Cardiac fibroblast (primary cell): ENCODE measurements around the gene PSMC5.

Source experiments
- DNase-seq, 2 donors: peaks; one replicate each; pipeline versions ENCODE4 v3.0.0 to v3.0.0-alpha.2; 2010; ENCODE audit warnings: low read depth in 2 of 2
- H3K4me3 ChIP-seq, 2 donors: replicated peaks in 1 of 2; 1 replicate in 1 of 2; 2 replicates in 1 of 2; pipeline ENCODE4 v1.5.1; 2011; ENCODE audit warnings: low read depth in 2 of 2, low read length in 2 of 2, mild to moderate bottlenecking in 2 of 2, moderate library complexity in 1 of 2
- TF ChIP-seq, protein P1 (sequence below): IDR thresholded peaks from one replicate; pipeline ENCODE4 v1.5.1; 2011; ENCODE audit warnings: low read depth, mild to moderate bottlenecking, low read length, inconsistent platforms

PSMC5 gene

DNA sequence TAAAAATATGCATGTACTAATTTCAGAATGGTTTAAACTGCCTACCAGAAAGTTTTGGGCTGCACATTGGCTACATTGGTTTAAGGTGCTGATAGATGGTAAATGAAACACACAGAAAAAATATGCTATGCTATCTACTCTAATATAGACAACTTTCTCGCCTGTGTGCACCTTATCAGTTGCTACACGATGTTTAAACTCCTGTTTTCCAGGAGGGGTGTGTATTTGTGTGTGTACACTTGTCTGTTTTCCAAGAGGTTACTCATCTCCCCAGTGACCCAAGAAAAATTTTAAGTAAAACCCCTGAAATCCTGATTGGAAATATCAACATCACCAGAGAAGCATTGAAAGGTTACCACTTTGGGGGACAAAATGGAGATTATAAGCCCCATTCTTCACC, 21.6 kb upstream of the PSMC5 start:
- no peak overlapping the region for H3K4me3 ChIP-seq
- TF ChIP-seq, protein P1, sequence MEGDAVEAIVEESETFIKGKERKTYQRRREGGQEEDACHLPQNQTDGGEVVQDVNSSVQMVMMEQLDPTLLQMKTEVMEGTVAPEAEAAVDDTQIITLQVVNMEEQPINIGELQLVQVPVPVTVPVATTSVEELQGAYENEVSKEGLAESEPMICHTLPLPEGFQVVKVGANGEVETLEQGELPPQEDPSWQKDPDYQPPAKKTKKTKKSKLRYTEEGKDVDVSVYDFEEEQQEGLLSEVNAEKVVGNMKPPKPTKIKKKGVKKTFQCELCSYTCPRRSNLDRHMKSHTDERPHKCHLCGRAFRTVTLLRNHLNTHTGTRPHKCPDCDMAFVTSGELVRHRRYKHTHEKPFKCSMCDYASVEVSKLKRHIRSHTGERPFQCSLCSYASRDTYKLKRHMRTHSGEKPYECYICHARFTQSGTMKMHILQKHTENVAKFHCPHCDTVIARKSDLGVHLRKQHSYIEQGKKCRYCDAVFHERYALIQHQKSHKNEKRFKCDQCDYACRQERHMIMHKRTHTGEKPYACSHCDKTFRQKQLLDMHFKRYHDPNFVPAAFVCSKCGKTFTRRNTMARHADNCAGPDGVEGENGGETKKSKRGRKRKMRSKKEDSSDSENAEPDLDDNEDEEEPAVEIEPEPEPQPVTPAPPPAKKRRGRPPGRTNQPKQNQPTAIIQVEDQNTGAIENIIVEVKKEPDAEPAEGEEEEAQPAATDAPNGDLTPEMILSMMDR, result no peak
- DNase-seq, result peak in 1 of 2 donors; percentile 27

- DNase-seq, result no peak
- TF ChIP-seq, protein P1, result no peak
These were observed 17.3 kb upstream of the PSMC5 start for GRCh38 chr17:63809970-63810369.

DNA sequence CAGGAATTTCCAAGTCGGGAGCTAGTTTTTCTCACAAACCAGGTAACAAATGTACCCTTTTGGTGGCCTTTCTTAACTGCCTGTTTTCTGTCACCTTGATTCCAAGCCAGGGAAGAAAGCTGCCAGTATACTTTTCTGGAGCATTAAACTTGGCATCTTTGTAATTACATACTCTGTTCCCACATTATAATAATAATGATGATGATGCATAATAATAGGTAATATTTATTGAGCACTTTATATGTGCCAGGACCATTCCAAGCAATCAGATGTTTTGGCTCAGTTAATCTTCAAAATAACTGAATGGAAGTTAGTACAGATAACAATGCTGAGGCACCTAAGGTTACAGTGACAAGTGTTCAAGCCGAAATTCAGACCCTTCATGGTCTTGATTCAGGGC, 11.1 kb upstream of the PSMC5 start:
- TF ChIP-seq, protein P1, result no peak
- no peak overlapping the region for H3K4me3 ChIP-seq
- DNase-seq, result no peak

More at GRCh38 chr17:63809970-63810369, 17.3 kb upstream of the PSMC5 start:
- no peak overlapping the region for H3K4me3 ChIP-seq

GRCh38 chr17:63816669-63817068, 10.6 kb upstream of the PSMC5 start:
- H3K4me3 ChIP-seq, result no peak overlapping the region
- TF ChIP-seq, protein P1, result no peak
- no peak for DNase-seq

DNA sequence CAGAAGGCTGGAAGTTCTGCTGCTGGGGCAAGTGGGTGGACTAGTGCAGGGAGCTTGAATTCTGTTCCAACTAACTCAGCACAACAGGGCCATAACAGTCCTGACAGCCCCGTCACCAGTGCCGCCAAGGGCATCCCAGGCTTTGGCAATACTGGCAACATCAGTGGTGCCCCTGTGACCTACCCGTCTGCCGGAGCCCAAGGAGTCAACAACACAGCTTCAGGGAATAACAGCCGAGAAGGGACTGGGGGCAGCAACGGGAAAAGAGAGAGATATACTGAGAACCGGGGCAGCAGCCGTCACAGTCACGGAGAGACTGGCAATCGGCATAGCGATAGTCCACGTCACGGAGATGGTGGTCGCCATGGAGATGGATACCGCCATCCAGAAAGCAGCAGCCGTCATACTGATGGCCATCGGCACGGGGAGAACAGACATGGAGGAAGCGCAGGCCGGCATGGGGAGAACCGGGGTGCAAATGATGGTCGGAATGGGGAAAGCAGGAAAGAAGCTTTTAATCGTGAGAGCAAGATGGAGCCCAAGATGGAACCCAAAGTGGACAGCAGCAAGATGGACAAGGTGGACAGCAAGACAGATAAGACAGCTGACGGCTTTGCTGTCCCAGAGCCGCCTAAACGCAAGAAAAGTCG, 9.4 kb upstream of the PSMC5 start:
- DNase-seq, result no peak
- no peak overlapping the region for H3K4me3 ChIP-seq
- TF ChIP-seq, protein P1, result no peak

GRCh38 chr17:63819131-63819530, 8.1 kb upstream of the PSMC5 start:
- TF ChIP-seq, protein P1, result no peak
- no peak overlapping the region for H3K4me3 ChIP-seq

More at GRCh38 chr17:63819131-63819530, 8.1 kb upstream of the PSMC5 start:
- DNase-seq, result no peak
